ENCODE results near the gene POLE2. TPM values are rescaled to one million over a fixed set of nuclear protein-coding genes. Genes with fewer than 3 reads are reported as not detected.
"Not testable (repeated sequence)": the region's sequence is repeated elsewhere in the genome, so short reads cannot be mapped to it uniquely, and the experiment has no call there.

The POLE2 gene
- polyA plus RNA-seq, 1 donor, result 34.7 TPM

- DNase-seq, result no peak
These were observed 28.2 kb downstream of the POLE2 start for GRCh38 chr14:49659526-49660455.

DNA sequence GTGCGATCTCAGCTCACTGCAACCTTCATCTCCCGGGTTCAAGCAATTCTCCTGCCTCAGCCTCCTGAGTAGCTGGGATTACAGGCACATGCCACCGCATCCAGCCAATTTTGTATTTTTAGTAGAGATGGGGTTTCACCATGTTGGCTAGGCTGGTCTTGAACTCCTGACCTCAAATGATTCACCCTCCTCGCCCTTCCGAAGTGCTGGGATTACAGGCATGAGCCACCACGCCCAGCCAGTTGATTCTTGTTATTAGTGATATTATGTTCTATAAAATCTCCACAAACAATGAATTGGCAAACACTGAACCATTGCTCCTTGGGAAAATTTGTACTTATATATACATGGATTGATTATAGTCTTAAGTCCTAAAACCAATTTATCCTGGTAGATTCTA lies 30.5 kb downstream of the POLE2 start:
- DNase-seq, result not testable (repeated sequence)

DNA sequence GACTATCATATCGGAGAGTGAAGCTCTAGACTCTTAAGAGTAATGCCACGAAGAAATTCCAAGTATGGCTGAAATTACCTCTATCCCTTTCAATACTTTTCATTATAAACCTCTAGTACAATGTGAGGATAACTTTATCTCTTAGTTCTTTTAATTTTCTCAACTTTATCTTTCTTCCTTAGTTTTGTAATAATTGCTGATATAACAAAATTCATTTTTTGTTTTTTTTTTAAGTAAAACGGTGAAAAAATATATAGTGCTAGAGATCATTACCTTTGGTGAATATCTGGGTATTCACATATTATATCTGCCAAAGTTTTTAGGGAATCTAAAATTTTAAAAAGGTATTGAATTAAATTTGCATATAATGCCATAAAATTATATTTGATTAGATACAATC lies 33.5 kb downstream of the POLE2 start:
- no peak for DNase-seq

DNA sequence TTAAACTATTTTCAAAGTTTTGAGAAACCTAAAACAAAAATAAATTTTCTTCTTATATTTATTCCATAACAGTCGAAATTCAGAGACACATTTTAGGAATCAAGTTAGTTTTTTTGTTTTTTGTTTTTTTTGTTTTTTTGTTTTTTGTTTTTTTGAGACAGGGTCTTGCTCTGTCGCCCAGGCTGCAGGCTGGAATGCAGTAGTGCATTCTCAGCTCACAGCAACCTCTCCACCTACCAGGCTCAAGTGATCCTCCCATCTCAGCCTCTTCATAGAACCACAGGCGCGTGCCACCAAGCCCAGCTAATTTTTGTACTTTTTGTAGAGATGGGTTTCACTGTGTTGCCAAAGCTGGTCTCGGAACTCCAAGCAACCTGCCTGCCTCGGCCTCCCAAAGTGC lies 34.5 kb downstream of the POLE2 start:
- DNase-seq, result no peak

DNA sequence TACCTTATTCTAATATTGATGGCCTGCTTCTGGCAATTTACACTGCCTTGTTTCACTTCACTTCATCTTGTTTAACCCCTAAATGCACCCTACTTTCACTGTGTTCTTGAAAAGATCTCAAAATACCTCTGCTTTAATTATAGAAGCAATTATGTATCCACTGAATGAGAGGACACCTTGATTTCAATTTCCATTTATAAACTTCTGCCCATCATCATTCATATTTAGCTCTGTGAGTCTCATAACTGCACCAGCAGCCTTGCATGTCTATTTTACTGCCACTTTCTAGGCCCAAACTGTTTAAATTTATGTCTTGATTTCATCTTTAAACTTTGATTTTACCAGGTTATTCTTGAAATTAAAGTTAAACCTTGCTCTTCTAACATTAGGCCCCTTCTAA lies 45.9 kb downstream of the POLE2 start:
- no peak for DNase-seq

GRCh38 chr14:49641697-49642129 lies 46.3 kb downstream of the POLE2 start:
- no peak for DNase-seq

GRCh38 chr14:49640540-49641417 lies 47.2 kb downstream of the POLE2 start:
- DNase-seq, result no peak

DNA sequence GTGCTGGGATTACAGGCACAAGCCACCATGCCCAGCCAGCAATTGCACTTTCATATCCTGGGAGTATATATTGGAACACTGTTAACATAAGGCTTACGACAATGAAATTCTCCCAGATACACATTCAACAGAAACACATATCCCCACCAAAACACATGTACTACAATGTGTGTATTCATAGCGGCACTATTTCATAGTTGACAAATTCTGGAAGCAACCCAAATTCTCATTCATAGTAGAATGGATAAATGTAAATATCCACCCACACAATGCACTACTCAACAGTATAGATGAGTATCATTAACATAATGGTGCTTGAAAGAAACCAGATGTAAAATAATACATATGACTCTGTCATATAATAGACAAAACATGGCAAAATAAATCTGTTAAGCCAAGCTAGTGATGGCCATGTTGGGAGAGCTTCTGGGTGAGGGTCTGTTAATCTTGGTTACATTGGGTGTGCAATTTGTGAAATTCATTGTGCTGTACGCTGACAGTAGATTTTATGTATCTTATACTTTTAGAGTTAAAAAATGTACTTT lies 50.4 kb downstream of the POLE2 start:
- no peak for DNase-seq

DNA sequence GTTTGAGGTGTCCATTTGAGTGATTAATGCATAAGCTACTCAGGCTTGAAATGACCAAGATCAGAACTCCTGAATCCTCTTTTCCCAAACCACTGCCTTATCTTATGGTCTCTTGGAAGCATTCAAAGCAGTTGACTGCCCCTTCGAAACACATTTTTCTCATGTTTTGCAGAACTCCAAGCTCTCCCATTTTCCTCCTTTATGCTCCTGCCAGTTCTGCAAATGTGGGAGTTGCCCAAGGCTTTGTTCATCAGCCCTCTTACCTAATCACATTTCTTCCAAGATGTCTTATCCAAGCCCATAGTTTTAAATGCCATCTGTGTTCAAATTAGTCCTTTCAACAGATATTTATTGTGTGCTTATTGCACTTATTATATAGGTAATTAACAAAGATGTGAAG lies 51.1 kb downstream of the POLE2 start:
- no peak for DNase-seq

GRCh38 chr14:49634547-49635334 lies 53.3 kb downstream of the POLE2 start, which contains the start of gene DNAAF2:
Gene DNAAF2, minus strand, starts transcription at chr14:49635244. Its CDS starts 95 bp downstream, at chr14:49635149.
- peak; percentile 85 for DNase-seq

DNA sequence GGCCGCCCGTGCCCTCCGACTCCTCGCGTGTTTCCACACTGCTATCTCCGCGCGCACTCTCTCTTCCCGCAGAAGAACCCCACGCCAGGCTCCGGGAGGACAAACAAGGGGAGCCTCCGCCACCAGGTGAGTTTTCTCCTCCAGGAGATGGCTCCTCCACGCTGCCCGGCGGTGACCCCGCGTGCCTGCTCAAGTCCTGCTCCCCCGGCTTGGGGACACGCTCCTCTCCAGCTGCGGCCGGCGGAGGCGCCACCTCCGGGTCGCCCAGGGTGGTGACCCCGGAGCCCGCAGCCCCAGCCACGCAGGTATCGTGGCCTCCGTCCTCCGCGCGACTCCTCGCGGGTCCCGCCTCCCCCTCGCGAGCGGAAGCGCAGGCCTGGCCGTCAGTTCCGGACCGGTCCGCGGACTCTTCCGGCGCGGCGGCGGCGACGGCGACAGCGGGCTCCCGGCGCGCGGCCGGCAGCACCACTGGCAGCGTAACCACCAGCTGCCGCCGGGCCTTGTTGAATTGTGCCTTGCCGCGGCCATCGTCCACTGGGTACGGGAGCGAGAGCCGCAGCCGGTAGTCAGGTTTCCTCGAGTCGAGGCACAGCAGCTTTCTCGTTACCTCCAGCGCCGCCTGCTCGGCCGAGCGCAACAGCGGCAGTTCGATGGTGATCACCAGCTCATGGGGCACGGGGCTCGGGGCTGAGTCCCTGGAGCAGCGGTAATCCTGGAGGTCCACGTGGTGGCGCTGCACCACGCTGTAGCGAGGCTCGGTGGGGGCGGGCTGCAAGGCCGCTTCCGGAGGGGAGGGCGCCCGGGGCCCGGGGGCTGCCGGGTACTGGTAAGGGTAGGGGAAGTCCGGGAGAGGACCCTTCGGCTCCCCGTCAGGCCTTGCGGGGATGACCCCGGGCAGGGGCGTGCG lies 54.1 kb downstream of the POLE2 start:
- peak; percentile 95 for DNase-seq

GRCh38 chr14:49623941-49624839 lies 63.8 kb downstream of the POLE2 start:
- DNase-seq, result no peak

DNA sequence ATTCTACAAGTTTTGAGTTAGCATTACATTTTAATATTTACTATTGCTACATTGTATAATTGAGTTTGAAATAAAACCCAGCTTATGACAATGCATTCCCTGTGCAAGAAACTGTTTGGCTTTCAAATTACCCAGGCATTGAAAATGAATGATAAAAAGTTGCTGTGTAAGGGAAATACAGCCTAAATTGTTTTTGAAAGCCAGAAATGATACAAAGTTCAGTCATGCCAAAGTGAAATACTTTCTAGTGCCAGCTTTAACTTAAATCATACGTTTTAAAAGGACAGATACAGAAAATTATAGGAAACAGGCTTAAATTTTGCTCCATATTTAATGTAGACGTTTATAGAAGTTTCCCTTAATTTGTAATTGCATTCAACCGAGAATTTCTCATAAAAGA lies 64.6 kb downstream of the POLE2 start:
- DNase-seq, result no peak

DNA sequence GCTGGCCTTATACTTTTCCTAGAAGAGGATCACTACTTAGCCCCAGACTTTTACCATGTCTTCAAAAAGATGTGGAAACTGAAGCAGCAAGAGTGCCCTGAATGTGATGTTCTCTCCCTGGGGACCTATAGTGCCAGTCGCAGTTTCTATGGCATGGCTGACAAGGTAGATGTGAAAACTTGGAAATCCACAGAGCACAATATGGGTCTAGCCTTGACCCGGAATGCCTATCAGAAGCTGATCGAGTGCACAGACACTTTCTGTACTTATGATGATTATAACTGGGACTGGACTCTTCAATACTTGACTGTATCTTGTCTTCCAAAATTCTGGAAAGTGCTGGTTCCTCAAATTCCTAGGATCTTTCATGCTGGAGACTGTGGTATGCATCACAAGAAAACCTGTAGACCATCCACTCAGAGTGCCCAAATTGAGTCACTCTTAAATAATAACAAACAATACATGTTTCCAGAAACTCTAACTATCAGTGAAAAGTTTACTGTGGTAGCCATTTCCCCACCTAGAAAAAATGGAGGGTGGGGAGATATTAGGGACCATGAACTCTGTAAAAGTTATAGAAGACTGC lies 65.9 kb downstream of the POLE2 start:
- DNase-seq, result no peak

DNA sequence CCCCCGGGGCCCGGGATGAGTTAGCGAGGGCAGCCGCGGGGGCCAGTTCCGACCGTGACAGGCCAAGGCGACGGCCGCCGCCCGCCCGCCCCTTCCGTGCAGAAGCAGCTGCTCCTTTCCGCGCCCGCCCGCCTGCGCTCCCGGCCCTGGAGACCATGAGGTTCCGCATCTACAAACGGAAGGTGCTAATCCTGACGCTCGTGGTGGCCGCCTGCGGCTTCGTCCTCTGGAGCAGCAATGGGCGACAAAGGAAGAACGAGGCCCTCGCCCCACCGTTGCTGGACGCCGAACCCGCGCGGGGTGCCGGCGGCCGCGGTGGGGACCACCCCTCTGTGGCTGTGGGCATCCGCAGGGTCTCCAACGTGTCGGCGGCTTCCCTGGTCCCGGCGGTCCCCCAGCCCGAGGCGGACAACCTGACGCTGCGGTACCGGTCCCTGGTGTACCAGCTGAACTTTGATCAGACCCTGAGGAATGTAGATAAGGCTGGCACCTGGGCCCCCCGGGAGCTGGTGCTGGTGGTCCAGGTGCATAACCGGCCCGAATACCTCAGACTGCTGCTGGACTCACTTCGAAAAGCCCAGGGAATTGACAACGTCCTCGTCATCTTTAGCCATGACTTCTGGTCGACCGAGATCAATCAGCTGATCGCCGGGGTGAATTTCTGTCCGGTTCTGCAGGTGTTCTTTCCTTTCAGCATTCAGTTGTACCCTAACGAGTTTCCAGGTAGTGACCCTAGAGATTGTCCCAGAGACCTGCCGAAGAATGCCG lies 66.7 kb downstream of the POLE2 start:
- peak; percentile 51 for DNase-seq

GRCh38 chr14:49620182-49621113 lies 67.6 kb downstream of the POLE2 start, which contains the start of the genes MGAT2 and RPL36AL:
Gene MGAT2, plus strand, starts transcription at chr14:49620799. Its CDS starts 470 bp downstream, at chr14:49621269.
Gene RPL36AL, minus strand, starts transcription at chr14:49620626. Its CDS starts 1,522 bp downstream, at chr14:49619104.
- DNase-seq, result peak; percentile 98

DNA sequence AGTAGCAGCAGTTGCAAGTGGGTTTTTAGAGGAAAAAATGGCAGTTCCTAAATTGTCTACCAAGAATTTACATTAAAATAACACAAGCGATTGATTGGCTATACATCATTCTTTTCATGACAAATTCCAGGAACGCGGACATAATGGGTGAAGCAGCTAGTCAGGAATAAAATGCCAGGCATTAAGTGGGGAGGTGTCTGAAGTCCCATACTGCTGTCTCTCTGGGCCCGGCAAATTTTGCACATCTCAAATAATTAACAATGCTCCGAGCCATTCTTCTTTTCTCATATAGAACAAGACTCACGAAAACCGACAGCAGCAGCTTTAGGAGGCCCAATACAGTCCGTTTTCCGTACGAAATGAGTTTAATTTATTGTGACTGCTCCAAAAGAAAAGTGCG lies 68.3 kb downstream of the POLE2 start:
- DNase-seq, result no peak

Measured in left kidney (tissue), 2 donors.